ENCODE results near the gene TNNC2. TPM values are rescaled to one million over a fixed set of nuclear protein-coding genes. Genes with fewer than 3 reads are reported as not detected.

TNNC2 gene
- total RNA-seq (2014; rRNA removed; shearing (Covaris generic)) (0.59 TPM in 1 of 2 replicates, not detected in the other), polyA plus RNA-seq (2016; fragmentation: Nextera tagmentation; extraction: Ambion mirVana) (32.5 and 33.3 TPM in 2 replicates)
- long read RNA-seq, partial matches to known transcripts, result 5 of 7 reads
- long read RNA-seq, other reads (novel, unspliced or antisense), result 0 of 7 reads

DNA sequence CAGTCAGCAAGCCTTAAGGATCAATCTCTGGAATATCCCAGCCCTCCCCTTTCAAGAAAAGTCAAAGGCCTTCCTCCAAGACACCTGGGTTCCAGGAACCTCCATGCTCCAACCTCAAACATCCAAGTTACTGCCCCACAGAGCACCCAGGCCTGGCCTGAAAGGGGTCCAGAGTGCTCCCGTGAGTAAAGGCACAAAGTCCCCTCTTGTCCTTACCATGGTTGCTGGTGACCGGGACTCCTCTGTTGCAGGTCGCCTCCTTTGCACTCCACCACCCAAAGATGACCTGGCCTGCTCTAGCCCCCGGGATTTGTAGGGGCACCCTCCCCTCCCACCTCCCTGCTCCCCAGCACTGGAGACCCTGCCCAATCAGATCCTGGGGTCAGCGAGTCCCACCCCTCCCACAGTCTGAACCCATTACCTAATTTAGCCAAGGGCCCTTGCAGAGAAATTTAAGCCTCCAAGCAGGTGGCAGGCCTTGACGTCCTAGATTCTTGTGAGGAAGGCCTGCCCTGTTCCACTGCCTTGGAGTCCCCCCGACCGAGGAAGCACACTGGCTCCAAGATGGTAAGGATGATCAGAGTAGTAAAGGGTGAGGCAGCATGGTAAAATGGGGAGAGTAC, at the start of gene TNNC2:
TNNC2 (minus strand) TSS at position 283 of the 623 bp plus-strand sequence; CDS start at position 219, 64 bp downstream.
- Histone ChIP-seq H3F3A (replicated peaks; ENCODE audit: low read depth) (peaks cover 10% of the 10 kb centered on the region; the same call in 1 of the 2 replicates), H3K27ac (ENCODE audit: low read depth) (no peak within 1 kb of the TSS), H3K9me2 (ENCODE audit: insufficient read depth) (no peaks in the 10 kb centered on the region), H3K4me2 (no peak within 1 kb of the TSS), H3K36me3 (ENCODE audit: insufficient read depth) (no peaks in the 10 kb centered on the region), H3K79me2 (replicated peaks; ENCODE audit: insufficient read depth) (no peaks in the 10 kb centered on the region), H3K4me3 (no peak within 1 kb of the TSS), H3K4me1 (ENCODE audit: insufficient read depth) (peaks cover 8% of the 10 kb centered on the region; the same call in 1 of the 2 replicates), H3K27me3 (ENCODE audit: insufficient read depth) (peaks cover 9% of the 10 kb centered on the region), H4K20me1 (replicated peaks; ENCODE audit: insufficient read depth) (no peaks in the 10 kb centered on the region), H2AFZ (no peak within 1 kb of the TSS)
- H3K4me3 Mint-ChIP-seq, result no peak within 1 kb of the TSS
- peaks cover 24% of the 10 kb centered on the region for H3K27me3 Mint-ChIP-seq (ENCODE audit: insufficient read depth, low read depth, poor library complexity)
- peaks cover 4% of the 10 kb centered on the region; the same call in 1 of the 3 replicates for H3K36me3 Mint-ChIP-seq (ENCODE audit: low read depth)
- H3K27ac Mint-ChIP-seq, result no peak within 1 kb of the TSS
- TF ChIP-seq JUNB (IDR thresholded peaks at IDR 0.05; ENCODE audit: unreplicated experiment) (no peak), EZH2 (IDR thresholded peaks at IDR 0.05; ENCODE audit: low read depth, unreplicated experiment) (no peak), EZH2phosphoT487 (IDR thresholded peaks at IDR 0.05; ENCODE audit: unreplicated experiment) (no peak)
- peaks cover 27% of the 10 kb centered on the region for H3K4me1 Mint-ChIP-seq
- no peak for DNase-seq (ENCODE audit: low spot score)
- no peaks in the 10 kb centered on the region; the same call in 1 of the 3 replicates for H3K9me3 Mint-ChIP-seq
- ATAC-seq, result no peak

DNA sequence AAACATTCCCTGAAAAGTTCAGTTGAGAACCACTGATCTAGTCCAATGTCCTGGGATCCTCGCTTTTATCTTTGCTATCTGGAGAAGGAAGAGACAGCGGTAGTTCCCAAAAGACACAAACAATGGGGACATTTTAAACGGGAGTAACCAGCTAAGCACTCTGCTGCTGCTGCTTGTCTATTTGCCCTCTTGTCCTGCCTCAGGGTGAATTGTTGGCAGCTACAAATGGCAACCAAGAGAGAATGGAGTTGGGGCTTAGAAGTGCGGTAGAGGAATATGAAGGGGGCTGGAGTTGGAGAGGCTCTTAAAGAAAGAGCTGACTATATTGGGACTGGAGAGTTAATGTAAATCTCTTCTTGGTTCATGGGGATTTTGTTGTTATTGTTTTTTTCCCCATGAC, 47.5 kb upstream of the TNNC2 start:
- H3K36me3 Mint-ChIP-seq (ENCODE audit: low read depth), result peaks cover 9% of the 10 kb centered on the region; the same call in 1 of the 3 replicates
- no peak overlapping the region for H3K4me3 ChIP-seq
- H3K27ac ChIP-seq (ENCODE audit: low read depth), result no peak overlapping the region
- no peaks in the 10 kb centered on the region for H3K36me3 ChIP-seq (ENCODE audit: insufficient read depth)
- no peaks in the 10 kb centered on the region for H3F3A ChIP-seq (replicated peaks; ENCODE audit: low read depth)
- H3K4me3 Mint-ChIP-seq, result no peak overlapping the region
- H3K4me2 ChIP-seq, result no peak overlapping the region
- H3K4me1 Mint-ChIP-seq, result no peaks in the 10 kb centered on the region
- H3K27me3 Mint-ChIP-seq (ENCODE audit: insufficient read depth, low read depth, poor library complexity), result peaks cover 5% of the 10 kb centered on the region
- no peaks in the 10 kb centered on the region for H3K79me2 ChIP-seq (replicated peaks; ENCODE audit: insufficient read depth)
- DNase-seq (ENCODE audit: low spot score) (no peak), ATAC-seq (no peak)
- H3K9me3 Mint-ChIP-seq, result peaks cover 4% of the 10 kb centered on the region; the same call in 1 of the 3 replicates
- H3K9me2 ChIP-seq (ENCODE audit: insufficient read depth), result no peaks in the 10 kb centered on the region
- no peak overlapping the region for H2AFZ ChIP-seq
- H3K27me3 ChIP-seq (ENCODE audit: insufficient read depth), result no peaks in the 10 kb centered on the region
- H3K27ac Mint-ChIP-seq, result no peak overlapping the region
- no peaks in the 10 kb centered on the region for H3K4me1 ChIP-seq (ENCODE audit: insufficient read depth)
- no peaks in the 10 kb centered on the region for H4K20me1 ChIP-seq (replicated peaks; ENCODE audit: insufficient read depth)
- TF ChIP-seq STAT1 (IDR thresholded peaks at IDR 0.05; ENCODE audit: unreplicated experiment) (no peak), NANOG (IDR thresholded peaks at IDR 0.05; ENCODE audit: borderline replicate concordance) (no peak), ZNF114 (CRISPR knock-in tag; IDR thresholded peaks at IDR 0.05) (no peak), REST (IDR thresholded peaks at IDR 0.05; ENCODE audit: unreplicated experiment) (no peak), EZH2phosphoT487 (IDR thresholded peaks at IDR 0.05; ENCODE audit: unreplicated experiment) (no peak), CTCF (conservative IDR thresholded peaks at IDR 0.05; ENCODE audit: low read depth in 2 of 2) (no peak), POLR2AphosphoS5 (IDR thresholded peaks at IDR 0.05; ENCODE audit: low read depth) (no peak)

Data from GM23338 (cell line).